ENCODE measurements around the gene NFU1.
"Not testable (repeated sequence)": the region's sequence is repeated elsewhere in the genome, so short reads cannot be mapped to it uniquely, and the experiment has no call there.

NFU1 gene

DNA sequence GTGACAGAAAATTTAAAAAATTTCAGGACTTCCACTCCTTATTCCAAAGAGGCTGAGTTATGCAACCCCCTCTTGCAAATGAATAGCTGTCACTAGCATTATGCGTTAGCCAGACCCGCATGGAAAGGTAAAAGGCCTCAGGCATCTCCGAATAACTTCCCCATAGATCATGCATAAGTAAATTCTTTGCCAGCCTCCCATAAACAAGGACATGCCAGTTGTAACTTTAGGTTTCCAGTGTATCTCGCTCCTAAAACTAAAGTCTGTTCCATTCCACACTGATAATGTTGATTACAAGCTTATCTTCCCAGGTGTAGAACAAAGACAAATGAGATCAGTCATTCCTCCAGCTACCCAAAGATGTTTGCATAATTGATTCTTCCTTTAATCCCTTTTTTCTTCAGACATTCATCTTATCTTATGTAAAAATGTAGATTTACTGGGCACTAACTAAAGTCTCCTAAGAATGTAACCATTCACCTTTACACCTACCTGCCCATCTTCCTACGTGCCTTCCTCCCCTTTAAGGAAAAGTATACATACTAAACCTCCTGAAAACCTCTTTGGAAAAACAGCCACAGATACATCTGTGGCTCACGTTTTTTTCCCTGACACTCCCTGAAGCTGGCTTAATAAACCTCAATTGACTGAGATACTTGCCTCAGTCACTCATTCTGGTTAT is 13.6 kb upstream of the NFU1 start:
- no peak for DNase-seq

GRCh38 chr2:69449906-69450305 is 12.7 kb upstream of the NFU1 start:
- DNase-seq, result peak; percentile 21

DNA sequence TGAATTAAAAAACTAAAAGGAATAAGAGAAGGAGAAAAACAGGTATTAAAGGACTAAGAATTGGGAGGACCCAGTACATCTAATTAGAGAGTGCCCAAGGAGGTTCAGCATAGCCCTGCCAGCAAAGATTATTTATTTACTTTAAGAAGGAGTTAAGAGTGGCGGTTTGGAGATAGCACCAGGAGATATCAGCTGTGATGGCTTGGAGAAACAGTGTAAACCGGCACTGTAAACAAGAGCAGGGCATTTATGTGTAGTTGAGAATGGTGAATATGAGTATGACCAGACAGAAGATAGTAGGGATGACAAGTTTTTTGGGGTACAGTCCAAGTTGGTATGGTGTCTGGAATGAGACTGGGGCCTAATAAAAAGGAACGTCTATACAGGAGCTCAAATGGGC is 6.4 kb upstream of the NFU1 start:
- DNase-seq, result not testable (repeated sequence)

DNA sequence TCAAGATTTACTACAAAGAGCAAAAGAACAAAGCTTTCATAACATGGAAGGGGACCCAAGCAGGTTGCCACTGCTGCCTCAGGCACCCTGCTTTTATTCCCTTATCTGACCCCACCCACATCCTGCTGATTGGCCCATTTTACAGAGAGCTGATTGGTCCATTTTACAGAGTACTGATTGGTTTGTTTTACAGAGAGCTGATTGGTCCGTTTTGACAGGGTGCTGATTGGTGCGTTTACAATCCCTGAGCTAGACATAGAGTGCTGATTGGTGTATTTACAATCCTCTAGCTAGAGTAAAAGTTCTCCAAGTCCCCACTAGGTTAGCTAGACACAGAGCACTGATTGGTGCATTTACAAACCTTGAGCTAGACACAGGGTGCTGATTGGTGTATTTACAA is 2.3 kb upstream of the NFU1 start:
- DNase-seq, result not testable (repeated sequence)

GRCh38 chr2:69438580-69438979 is 1.3 kb upstream of the NFU1 start:
- DNase-seq, result no peak

DNA sequence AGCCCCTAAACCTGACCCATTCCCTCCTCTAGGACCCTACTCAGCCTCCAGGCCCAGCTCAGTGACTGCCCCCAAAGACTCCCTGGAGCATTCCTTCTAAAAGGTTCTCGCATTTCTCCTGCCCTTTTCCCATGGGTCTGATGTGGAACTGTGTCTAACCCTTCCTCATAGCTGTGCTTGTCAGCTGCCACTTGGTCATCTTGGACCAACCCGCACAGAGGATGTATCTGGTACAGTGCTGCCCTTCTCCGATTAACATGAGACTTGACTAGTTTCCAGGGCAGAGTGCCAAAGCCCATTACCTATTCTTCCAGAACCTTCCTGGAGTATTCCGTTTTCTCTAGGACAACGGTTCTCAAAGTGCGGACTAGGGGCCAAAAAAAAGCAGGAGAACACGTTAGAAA is 518 bp upstream of the NFU1 start:
- no peak for DNase-seq

GRCh38 chr2:69436596-69436937 is 668 bp downstream of the NFU1 start:
- no peak for DNase-seq

- no peak for DNase-seq
Measured at GRCh38 chr2:69434753-69435152, 2.5 kb downstream of the NFU1 start.

GRCh38 chr2:69429491-69430183 is 7.6 kb downstream of the NFU1 start:
- no peak for DNase-seq

DNA sequence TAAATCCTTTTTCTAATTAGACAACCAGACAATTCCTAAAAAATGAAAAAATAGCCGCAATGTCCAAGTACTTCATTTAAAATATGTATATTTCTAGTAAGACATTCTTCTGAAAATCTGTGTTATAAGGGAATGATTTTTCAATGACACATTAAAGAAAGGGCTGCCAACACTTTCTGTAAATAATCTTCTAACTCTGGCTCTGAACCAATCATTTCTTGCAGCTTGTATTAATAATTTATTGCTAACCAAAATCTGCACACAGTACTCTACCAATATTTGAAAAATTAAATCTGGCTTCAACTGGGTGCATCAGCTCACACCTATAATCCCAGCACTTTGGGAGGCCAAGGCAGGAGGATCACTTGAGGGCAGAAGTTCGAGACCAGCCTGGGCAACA is 8.3 kb downstream of the NFU1 start:
- no peak for DNase-seq

DNA sequence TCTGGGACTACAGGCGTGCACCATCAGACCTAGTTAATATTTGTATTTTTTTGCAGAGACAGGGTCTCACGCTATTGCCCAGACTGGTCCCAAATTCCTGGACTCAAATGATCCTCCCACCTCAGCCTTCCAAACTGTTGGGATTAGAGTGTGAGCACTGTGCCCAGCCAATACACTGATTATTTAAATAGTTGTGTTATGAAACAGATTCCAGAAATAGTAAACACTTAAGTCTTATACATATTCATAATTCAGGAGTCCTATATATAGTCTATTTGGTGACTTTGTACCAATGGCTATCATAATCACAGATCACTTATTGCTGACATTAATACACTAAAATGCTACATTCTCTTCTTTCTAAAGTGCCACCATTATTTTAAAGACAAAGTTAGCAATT is 12.8 kb downstream of the NFU1 start:
- no peak for DNase-seq

DNA sequence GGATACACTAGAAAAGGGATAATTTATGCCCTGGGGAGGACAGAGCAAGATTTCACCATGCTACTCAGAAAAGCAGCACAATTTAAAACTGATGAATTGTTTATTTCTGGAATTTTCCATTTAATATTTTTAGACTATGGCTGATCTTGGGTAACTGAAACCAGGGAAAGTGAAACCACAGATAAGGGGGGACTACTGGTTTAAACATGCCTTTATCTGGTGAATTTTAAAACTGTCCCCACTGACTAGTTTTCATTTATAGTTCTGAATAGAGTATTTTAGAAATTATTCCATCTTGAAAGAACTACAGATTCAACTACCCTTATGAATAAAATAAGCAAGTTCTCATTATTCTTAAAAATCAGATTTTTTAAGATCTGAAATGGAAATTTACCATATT is 15.0 kb downstream of the NFU1 start:
- DNase-seq, result no peak

GRCh38 chr2:69419111-69419510 is 18.1 kb downstream of the NFU1 start:
- DNase-seq, result not testable (repeated sequence)

DNA sequence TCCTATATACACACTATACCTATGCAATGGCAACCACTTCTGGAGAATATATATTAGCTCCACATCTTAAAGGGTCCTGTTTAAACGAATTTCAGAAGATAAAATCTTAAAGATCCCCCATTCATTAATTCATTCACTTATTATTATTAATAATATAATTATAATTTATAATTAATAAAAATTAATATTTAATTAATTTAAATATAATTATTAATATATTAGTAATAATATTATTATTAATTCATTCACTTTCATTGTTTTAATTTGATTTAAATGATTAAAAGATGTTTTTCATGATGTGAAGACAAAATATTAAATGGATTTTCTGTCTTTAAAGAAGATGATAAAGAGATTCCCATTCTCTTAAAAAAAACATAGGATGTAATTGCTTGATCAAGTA is 21.1 kb downstream of the NFU1 start:
- DNase-seq, result no peak

- DNase-seq, result no peak
Measured at GRCh38 chr2:69411120-69411519, 26.1 kb downstream of the NFU1 start.

DNA sequence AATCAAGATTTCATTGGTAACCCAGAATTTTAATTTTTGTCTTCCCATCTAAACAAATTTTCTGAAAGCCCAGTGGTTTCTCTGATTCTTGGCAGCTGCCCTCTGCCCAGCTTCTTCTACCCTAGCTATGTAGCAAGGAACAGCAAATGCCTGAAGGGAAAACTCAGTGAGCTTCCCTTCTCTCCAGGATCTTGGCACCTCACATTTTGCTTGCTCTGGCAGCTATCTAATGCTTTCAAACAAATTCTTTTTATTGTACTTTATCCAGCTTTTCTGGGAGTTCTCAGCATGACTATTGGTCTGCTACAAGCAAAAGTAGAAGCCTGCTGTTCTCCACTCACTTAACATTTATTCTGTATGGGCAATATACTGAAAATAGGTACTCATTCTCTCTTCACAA is 31.9 kb downstream of the NFU1 start:
- no peak for DNase-seq

GRCh38 chr2:69400121-69400520 is 37.1 kb downstream of the NFU1 start:
- DNase-seq, result no peak

DNA sequence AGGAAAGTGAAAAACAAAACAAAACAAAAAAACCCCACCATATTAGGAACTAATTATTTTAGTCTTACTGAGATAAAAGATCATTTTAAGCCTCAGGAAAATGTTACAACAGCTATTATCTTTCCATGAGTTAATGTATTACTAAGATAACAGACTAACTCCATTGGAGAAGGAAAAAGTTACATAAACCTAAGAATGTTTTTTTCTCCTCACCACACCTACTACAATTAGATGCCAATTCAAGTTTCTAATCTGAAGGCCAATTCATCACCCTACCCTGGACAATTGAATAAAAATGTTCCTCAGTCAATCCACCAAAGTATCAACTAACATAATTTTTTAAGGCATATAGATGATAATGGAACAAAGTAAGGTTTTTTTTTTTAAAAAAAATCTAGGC is 40.0 kb downstream of the NFU1 start:
- DNase-seq, result no peak

GRCh38 chr2:69395866-69396265 is 41.4 kb downstream of the NFU1 start:
- DNase-seq, result no peak

- no peak for DNase-seq
Measured at GRCh38 chr2:69393963-69394362, 43.3 kb downstream of the NFU1 start.

DNA sequence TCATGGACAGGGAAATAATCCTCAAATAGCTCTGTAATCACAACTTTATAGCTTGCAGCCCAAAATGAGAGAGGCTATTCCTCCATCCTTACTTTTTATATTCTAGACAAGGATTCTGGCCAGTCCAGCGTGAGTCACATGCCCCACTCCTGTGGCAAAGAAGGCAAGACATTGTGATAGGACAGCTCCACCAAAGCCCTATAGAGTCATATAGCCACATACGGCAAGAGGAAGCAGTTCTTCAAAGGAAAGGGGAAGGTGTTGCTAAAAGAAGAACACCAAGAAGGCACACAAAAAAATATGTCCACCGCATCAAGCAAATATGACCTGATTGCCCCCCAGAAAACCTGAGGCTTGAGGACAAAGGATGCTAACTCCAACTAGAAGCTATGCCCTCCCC is 46.8 kb downstream of the NFU1 start:
- DNase-seq, result no peak

DNA sequence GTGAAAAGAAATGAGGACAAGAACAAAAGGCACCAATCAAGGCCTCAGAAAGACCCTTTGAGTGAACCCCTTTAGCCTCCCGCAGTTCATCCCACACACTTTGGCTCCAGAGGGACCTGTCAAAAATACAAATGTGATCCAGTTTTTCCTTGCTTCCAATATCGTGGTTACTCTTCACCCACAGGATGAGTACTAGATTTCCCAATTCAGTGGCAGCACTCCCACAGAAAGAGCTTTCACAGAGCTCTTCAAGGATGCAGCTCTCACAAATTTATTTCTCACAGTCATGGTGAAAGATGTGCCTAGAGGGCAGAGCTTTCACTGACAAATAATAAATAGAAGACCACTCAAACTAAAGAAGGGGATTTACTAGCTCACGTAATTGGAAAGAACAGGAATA is 47.2 kb downstream of the NFU1 start:
- no peak for DNase-seq

DNA sequence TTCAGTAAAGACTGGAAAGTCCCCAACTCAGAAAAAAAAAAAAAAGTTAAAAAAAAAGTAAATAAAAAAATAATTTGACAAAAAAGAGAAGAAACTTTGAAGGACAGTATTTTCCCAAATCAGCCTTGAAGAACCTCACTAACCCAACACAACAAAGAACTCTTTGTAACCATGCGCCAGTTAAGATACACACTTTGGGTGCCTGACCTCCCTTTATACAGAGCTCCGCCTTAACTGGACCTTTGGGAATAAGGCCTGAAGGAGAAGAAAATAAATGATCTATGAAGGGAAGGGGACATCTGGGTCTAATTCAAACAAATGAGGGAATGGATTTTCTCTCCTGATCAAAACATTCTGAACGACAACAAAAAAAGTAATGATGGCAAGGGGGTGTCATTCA is 48.0 kb downstream of the NFU1 start:
- no peak for DNase-seq

DNA sequence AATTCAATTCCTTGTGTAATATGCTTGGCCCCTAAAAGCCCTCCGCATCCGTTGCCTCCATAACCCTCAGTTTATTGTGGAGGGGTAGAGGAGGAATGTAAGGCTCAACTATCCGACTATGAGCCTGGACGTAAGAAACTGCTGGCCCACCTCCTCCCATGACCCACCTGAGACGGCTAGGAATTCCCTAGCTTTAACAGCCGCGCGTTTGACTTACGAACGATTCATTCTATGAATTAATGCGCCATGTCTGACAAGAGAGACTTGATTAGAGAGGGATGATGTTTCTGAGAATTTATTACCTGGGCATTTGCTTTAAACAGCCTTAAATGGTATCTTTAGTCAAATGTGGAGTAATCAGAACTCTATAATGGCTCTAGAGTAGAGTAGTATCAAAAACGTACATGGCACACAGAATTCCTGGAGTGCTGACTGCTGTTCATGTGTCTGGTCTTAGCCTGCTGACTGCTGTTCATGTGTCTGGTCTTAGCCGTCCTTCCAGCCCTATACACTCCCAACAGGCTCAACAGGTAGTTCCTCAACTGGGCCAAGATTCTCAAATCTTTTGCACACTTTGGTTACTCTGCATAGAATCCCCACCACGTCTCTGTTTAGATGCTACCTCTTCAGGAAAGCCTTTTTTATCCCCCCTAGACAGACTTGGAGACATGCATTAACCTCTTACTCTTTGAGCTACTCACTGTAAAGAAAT is 49.3 kb downstream of the NFU1 start:
- DNase-seq, result no peak
